IPS-18a (cell line): Measurements from ENCODE around the gene ZFP57.
A peak's percentile ranks its signal among the peaks of the same experiment; 100 is the strongest.

Experiments used
- H3K27ac ChIP-seq: one replicate; pipeline ENCODE4 v1.5.1; 2013; ENCODE audit warnings: low read length
- H3K27me3 ChIP-seq: one replicate; pipeline ENCODE4 v1.6.1; 2013; ENCODE audit warnings: mild to moderate bottlenecking, low read length; ENCODE audit not compliant: control insufficient read depth, insufficient read depth
- H3K36me3 ChIP-seq: one replicate; pipeline ENCODE4 v1.6.1; 2013; ENCODE audit warnings: low read depth, low read length; ENCODE audit not compliant: control insufficient read depth
- H3K4me1 ChIP-seq: one replicate; pipeline ENCODE4 v1.6.1; 2013; ENCODE audit warnings: low read depth, low read length; ENCODE audit not compliant: control insufficient read depth
- H3K4me3 ChIP-seq: one replicate; pipeline ENCODE4 v1.5.1; 2013; ENCODE audit warnings: low read length
- H3K9ac ChIP-seq: one replicate; pipeline ENCODE4 v1.6.1; 2013; ENCODE audit warnings: mild to moderate bottlenecking, low read length, moderate library complexity
- H3K9me3 ChIP-seq: one replicate; pipeline ENCODE4 v1.6.1; 2013; ENCODE audit warnings: low read depth, low read length; ENCODE audit not compliant: control insufficient read depth

ZFP57 gene

GRCh38 chr6:29680904-29681303, at the start of gene ZFP57:
ZFP57 (minus strand) TSS chr6:29681152; CDS start chr6:29677003, 4,149 bp downstream.
- Histone ChIP-seq H3K9me3 (no peaks in the 10 kb centered on the region), H3K4me1 (peaks cover 17% of the 10 kb centered on the region), H3K9ac (no peak within 1 kb of the TSS), H3K36me3 (no peaks in the 10 kb centered on the region), H3K27ac (no peak within 1 kb of the TSS), H3K27me3 (no peaks in the 10 kb centered on the region), H3K4me3 (no peak within 1 kb of the TSS)

GRCh38 chr6:29730575-29731126, 49.7 kb upstream of the ZFP57 start:
- Histone ChIP-seq H3K27me3 (peaks cover 6% of the 10 kb centered on the region), H3K9ac (no peak overlapping the region), H3K4me3 (no peak overlapping the region)

DNA sequence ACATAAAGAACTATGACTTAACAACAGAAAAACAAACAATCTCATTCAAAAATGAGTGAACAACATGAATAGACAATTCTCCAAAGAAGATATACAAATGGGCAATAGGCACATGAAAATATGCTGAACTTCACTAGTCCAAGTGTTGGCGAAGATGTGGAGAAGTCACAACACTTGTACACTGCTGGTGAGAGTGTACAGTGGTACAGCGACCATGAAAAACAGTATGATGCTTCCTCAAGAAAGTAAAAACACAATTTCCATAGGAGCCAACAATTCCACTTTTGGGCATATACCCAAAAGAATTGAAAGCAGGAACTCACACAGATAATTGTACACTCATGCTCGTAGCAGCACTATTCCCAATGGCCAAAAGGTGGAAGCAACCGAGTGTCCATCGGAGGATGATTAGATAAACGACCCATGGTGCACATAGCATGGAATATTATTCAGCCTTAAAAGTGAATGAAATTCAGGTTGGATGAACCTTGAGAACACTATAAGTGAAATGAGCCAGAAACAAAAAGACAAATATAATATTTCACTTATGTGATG, 48.9 kb upstream of the ZFP57 start:
- peaks cover 14% of the 10 kb centered on the region for H3K27me3 ChIP-seq
- H3K27ac ChIP-seq: no peak overlapping the region
- no peaks in the 10 kb centered on the region for H3K36me3 ChIP-seq
- no peak overlapping the region for H3K4me3 ChIP-seq
- no peaks in the 10 kb centered on the region for H3K4me1 ChIP-seq
- no peaks in the 10 kb centered on the region for H3K9me3 ChIP-seq
- no peak overlapping the region for H3K9ac ChIP-seq

More at GRCh38 chr6:29730575-29731126, 49.7 kb upstream of the ZFP57 start:
- no peaks in the 10 kb centered on the region for H3K4me1 ChIP-seq
- no peak overlapping the region for H3K27ac ChIP-seq
- no peaks in the 10 kb centered on the region for H3K9me3 ChIP-seq
- no peaks in the 10 kb centered on the region for H3K36me3 ChIP-seq

GRCh38 chr6:29728875-29729270, 47.9 kb upstream of the ZFP57 start:
- H3K9me3 ChIP-seq: no peaks in the 10 kb centered on the region
- no peak overlapping the region for H3K9ac ChIP-seq
- H3K27ac ChIP-seq: no peak overlapping the region
- no peaks in the 10 kb centered on the region for H3K36me3 ChIP-seq
- no peaks in the 10 kb centered on the region for H3K4me1 ChIP-seq
- no peak overlapping the region for H3K4me3 ChIP-seq
- H3K27me3 ChIP-seq: peaks cover 23% of the 10 kb centered on the region

DNA sequence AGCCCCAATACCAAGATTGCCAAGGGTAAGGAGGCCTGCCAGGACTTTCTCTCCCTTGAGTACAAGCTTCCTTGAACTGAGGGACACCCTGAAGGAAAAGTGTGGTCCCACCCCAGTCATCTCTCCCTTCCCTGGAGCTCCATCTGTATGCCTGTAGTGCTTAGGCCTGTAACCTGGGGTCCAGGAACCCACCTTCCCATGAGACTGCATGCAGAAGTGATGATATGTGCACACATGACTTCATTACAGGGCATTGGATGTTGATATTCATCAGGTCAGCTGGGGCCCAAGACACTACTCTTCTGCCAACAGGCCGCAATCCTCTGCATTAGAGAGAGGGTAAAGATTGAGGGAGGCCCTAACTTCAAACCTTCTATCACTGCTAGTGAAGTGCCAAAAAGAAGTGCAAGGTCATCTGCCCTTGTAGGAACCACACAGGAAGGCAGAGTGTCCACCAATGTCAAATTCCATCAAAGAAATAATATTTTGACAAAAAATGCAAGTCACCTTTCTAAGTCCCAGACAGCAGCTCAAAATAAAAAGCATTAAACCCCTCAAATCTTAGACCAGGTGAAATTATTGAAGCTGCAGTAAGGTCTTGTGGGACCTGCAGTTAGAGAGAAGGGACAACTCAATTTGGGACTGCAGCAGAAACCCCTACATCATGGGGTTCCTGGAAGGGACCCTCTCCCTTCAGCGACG, 47.4 kb upstream of the ZFP57 start:
- Histone ChIP-seq H3K9ac (no peak overlapping the region), H3K36me3 (no peaks in the 10 kb centered on the region), H3K27ac (no peak overlapping the region), H3K4me1 (no peaks in the 10 kb centered on the region), H3K27me3 (peaks cover 29% of the 10 kb centered on the region), H3K4me3 (no peak overlapping the region), H3K9me3 (no peaks in the 10 kb centered on the region)

DNA sequence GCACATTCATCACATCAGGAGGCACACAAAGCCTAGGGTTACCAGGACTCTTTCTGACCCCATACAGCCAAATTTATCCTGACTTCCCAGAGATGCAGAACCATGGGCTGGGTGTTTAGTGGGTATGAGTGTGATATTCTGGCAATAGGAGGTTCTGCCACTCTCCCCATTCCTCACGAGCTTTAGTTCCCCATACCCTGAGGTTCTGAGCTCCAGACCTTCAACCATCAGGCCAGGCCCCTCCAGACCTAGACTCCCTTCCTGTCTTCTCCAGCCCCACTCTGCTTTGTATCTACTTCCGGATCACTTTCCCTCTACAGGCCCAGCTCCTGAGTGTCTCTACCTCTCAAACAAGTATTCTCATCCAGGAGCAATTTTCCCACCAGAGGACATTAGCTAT, 46.7 kb upstream of the ZFP57 start:
- no peaks in the 10 kb centered on the region for H3K36me3 ChIP-seq
- H3K4me3 ChIP-seq: no peak overlapping the region
- H3K27ac ChIP-seq: no peak overlapping the region
- no peaks in the 10 kb centered on the region for H3K4me1 ChIP-seq
- peaks cover 35% of the 10 kb centered on the region for H3K27me3 ChIP-seq
- H3K9ac ChIP-seq: no peak overlapping the region
- no peaks in the 10 kb centered on the region for H3K9me3 ChIP-seq

DNA sequence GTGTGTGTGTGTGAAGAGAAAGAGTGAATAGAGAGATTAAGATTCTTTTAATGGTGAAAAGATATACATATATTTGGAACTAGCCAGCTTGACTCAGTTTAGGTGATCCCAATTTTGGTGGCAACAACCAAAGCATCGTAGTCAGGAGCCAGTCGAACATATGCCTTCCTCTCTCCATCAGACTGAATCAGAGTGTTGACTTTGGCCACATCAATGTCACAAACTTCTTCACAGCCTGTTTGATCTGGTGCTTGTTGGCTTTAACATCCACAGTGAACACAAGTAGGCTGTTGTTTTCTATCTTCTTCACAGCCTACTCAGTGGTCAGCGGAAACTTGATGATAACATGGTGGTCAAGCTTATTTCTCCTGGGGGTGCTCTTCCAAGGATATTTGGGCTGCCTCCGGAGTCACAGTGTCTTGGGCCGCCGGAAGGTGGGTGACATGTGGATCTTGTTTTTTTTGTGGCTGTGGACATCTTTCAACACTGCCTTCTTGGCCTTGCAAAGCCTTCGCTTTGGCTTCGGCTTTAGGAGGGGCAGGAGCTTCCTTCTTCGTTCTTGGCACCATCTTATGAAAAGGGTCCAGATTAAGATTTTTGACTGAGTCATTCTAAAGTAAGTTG, 45.7 kb upstream of the ZFP57 start:
- Histone ChIP-seq H3K36me3 (no peaks in the 10 kb centered on the region), H3K27me3 (peaks cover 45% of the 10 kb centered on the region), H3K9ac (no peak overlapping the region), H3K4me1 (no peaks in the 10 kb centered on the region), H3K9me3 (no peaks in the 10 kb centered on the region), H3K27ac (no peak overlapping the region), H3K4me3 (no peak overlapping the region)

DNA sequence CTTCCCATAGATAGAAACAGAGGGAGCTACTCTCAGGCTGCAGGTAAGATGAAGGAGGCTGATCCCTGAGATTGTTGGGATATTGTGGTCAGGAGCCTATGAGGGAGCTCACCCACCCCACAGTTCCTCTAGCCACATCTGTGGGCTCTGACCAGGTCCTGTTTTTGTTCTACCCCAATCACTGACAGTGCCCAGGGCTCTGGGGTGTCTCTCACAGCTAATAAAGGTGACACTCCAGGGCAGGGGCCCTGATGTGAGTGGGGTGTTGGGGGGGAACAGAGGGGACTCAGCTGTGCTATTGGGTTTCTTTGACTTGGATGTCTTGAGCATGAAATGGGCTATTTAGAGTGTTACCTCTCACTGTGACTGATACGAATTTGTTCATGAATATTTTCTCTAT, 45.0 kb upstream of the ZFP57 start:
- H3K27ac ChIP-seq: no peak overlapping the region
- no peaks in the 10 kb centered on the region for H3K9me3 ChIP-seq
- H3K4me1 ChIP-seq: no peaks in the 10 kb centered on the region
- H3K27me3 ChIP-seq: peaks cover 51% of the 10 kb centered on the region
- H3K36me3 ChIP-seq: no peaks in the 10 kb centered on the region
- no peak overlapping the region for H3K9ac ChIP-seq
- H3K4me3 ChIP-seq: no peak overlapping the region

DNA sequence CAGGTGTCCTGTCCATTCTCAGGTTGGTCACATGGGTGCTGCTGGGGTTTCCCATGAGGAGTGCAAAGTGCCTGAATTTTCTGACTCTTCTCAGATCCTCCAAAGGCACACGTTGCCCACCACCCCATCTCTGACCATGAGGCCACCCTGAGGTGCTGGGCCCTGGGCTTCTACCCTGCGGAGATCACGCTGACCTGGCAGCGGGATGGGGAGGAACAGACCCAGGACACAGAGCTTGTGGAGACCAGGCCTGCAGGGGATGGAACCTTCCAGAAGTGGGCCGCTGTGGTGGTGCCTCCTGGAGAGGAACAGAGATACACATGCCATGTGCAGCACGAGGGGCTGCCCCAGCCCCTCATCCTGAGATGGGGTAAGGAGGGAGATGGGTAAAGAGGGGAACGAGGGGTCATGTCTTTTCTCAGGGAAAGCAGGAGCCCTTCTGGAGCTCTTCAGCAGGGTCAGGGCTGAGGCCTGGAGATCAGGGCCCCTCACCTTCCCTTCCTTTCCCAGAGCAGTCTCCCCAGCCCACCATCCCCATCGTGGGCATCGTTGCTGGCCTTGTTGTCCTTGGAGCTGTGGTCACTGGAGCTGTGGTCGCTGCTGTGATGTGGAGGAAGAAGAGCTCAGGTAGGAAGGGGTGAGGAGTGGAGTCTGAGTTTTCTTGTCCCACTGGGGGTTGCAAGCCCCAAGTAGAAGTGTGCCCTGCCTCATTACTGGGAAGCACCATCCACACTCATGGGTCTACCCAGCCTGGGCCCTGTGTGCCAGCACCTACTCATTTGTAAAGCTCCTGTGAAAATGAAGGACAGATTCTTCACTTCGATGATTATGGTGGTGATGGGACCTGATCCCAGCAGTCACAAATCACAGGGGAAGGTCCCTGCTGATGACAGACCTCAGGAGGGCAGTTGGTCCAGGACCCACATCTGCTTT, 44.3 kb upstream of the ZFP57 start:
- Histone ChIP-seq H3K4me3 (no peak overlapping the region), H3K36me3 (no peaks in the 10 kb centered on the region)

GRCh38 chr6:29723666-29724588, 43.0 kb upstream of the ZFP57 start:
- Histone ChIP-seq H3K9ac (no peak overlapping the region), H3K27ac (no peak overlapping the region)

More for the DNA sequence above, 44.3 kb upstream of the ZFP57 start:
- Histone ChIP-seq H3K27me3 (peaks cover 51% of the 10 kb centered on the region), H3K9ac (no peak overlapping the region), H3K9me3 (no peaks in the 10 kb centered on the region), H3K27ac (no peak overlapping the region), H3K4me1 (no peaks in the 10 kb centered on the region)

More at GRCh38 chr6:29723666-29724588, 43.0 kb upstream of the ZFP57 start:
- Histone ChIP-seq H3K4me1 (no peaks in the 10 kb centered on the region), H3K9me3 (no peaks in the 10 kb centered on the region), H3K27me3 (peaks cover 51% of the 10 kb centered on the region), H3K4me3 (peak overlapping the region; percentile 79), H3K36me3 (no peaks in the 10 kb centered on the region)
